ENCODE measurements around the gene PPP4R2. TPM values are rescaled to one million over a fixed set of nuclear protein-coding genes. Genes with fewer than 3 reads are reported as not detected.

PPP4R2 gene
- total and polyA plus RNA-seq, 2 experiments from 2014 or later: 51.0 to 91.4 TPM

- Histone ChIP-seq H3K9me3 (ENCODE audit: low read depth) (no peaks in the 10 kb centered on the region), H3K4me3 (no peak overlapping the region), H4K20me1 (ENCODE audit: insufficient read depth, poor library complexity, severe bottlenecking) (no peaks in the 10 kb centered on the region), H3K79me2 (no peaks in the 10 kb centered on the region), H3K4me1 (ENCODE audit: insufficient read depth) (no peaks in the 10 kb centered on the region), H3K4me2 (no peak overlapping the region), H3K9me2 (replicated peaks; ENCODE audit: insufficient read depth) (no peaks in the 10 kb centered on the region), H3K27me3 (no peaks in the 10 kb centered on the region), H2AFZ (no peak overlapping the region), H3K27ac (no peak overlapping the region), H3K36me3 (replicated peaks; ENCODE audit: insufficient read depth, low read depth) (no peaks in the 10 kb centered on the region)
- TF ChIP-seq EZH2phosphoT487 (IDR thresholded peaks at IDR 0.05; ENCODE audit: low read depth, severe bottlenecking, unreplicated experiment): no peak
- no peak for TF ChIP-seq CTCF (IDR thresholded peaks at IDR 0.05; ENCODE audit: poor library complexity)
- no peak for TF ChIP-seq EZH2 (IDR thresholded peaks at IDR 0.05; ENCODE audit: borderline replicate concordance)
- WGBS (ENCODE audit: low lambda C conversion rate, missing lambda C conversion rate): 95% methylated on average over 3 of the region's 3 CpGs
- DNase-seq (ENCODE audit: low spot score): no peak
Measured at GRCh38 chr3:73108750-73109149, 112.1 kb downstream of the PPP4R2 start.

- Histone ChIP-seq H3K4me2 (no peak overlapping the region), H3K27ac (no peak overlapping the region), H3K4me1 (ENCODE audit: insufficient read depth) (no peaks in the 10 kb centered on the region), H3K36me3 (replicated peaks; ENCODE audit: insufficient read depth, low read depth) (no peaks in the 10 kb centered on the region), H3K9me2 (replicated peaks; ENCODE audit: insufficient read depth) (no peaks in the 10 kb centered on the region), H3K9me3 (ENCODE audit: low read depth) (no peaks in the 10 kb centered on the region), H3K4me3 (no peak overlapping the region), H4K20me1 (ENCODE audit: insufficient read depth, poor library complexity, severe bottlenecking) (no peaks in the 10 kb centered on the region), H2AFZ (no peak overlapping the region), H3K27me3 (no peaks in the 10 kb centered on the region), H3K79me2 (no peaks in the 10 kb centered on the region)
- DNase-seq (ENCODE audit: low spot score): no peak
- TF ChIP-seq EZH2phosphoT487 (IDR thresholded peaks at IDR 0.05; ENCODE audit: low read depth, severe bottlenecking, unreplicated experiment) (no peak), CTCF (IDR thresholded peaks at IDR 0.05; ENCODE audit: poor library complexity) (no peak), EZH2 (IDR thresholded peaks at IDR 0.05; ENCODE audit: borderline replicate concordance) (no peak)
- WGBS (ENCODE audit: low lambda C conversion rate, missing lambda C conversion rate): 92% methylated on average over 20 of the region's 20 CpGs
Measured at GRCh38 chr3:73110530-73110929, 113.9 kb downstream of the PPP4R2 start.

GRCh38 chr3:73114711-73115110, 118.1 kb downstream of the PPP4R2 start:
- Histone ChIP-seq H3K36me3 (replicated peaks; ENCODE audit: insufficient read depth, low read depth) (no peaks in the 10 kb centered on the region), H3K27me3 (no peaks in the 10 kb centered on the region), H3K4me2 (no peak overlapping the region), H2AFZ (no peak overlapping the region), H3K4me1 (ENCODE audit: insufficient read depth) (no peaks in the 10 kb centered on the region), H3K9me2 (replicated peaks; ENCODE audit: insufficient read depth) (no peaks in the 10 kb centered on the region), H4K20me1 (ENCODE audit: insufficient read depth, poor library complexity, severe bottlenecking) (no peaks in the 10 kb centered on the region), H3K4me3 (no peak overlapping the region), H3K9me3 (ENCODE audit: low read depth) (no peaks in the 10 kb centered on the region), H3K79me2 (no peaks in the 10 kb centered on the region), H3K27ac (no peak overlapping the region)
- no peak for DNase-seq (ENCODE audit: low spot score)
- no peak for TF ChIP-seq CTCF (IDR thresholded peaks at IDR 0.05; ENCODE audit: poor library complexity)
- no peak for TF ChIP-seq EZH2phosphoT487 (IDR thresholded peaks at IDR 0.05; ENCODE audit: low read depth, severe bottlenecking, unreplicated experiment)
- no peak for TF ChIP-seq EZH2 (IDR thresholded peaks at IDR 0.05; ENCODE audit: borderline replicate concordance)
- WGBS (ENCODE audit: low lambda C conversion rate, missing lambda C conversion rate): 80% methylated on average over 3 of the region's 3 CpGs

- H3K36me3 ChIP-seq (replicated peaks; ENCODE audit: insufficient read depth, low read depth): no peaks in the 10 kb centered on the region
- no peaks in the 10 kb centered on the region for H3K27me3 ChIP-seq
- H3K9me3 ChIP-seq (ENCODE audit: low read depth): no peaks in the 10 kb centered on the region
- DNase-seq (ENCODE audit: low spot score): no peak
- TF ChIP-seq EZH2 (IDR thresholded peaks at IDR 0.05; ENCODE audit: borderline replicate concordance) (no peak), EZH2phosphoT487 (IDR thresholded peaks at IDR 0.05; ENCODE audit: low read depth, severe bottlenecking, unreplicated experiment) (no peak), CTCF (IDR thresholded peaks at IDR 0.05; ENCODE audit: poor library complexity) (no peak)
- no peaks in the 10 kb centered on the region for H3K4me1 ChIP-seq (ENCODE audit: insufficient read depth)
- H3K27ac ChIP-seq: no peak overlapping the region
- no peaks in the 10 kb centered on the region for H3K79me2 ChIP-seq
- no peak overlapping the region for H3K4me2 ChIP-seq
- WGBS (ENCODE audit: low lambda C conversion rate, missing lambda C conversion rate): 89% methylated on average over 2 of the region's 2 CpGs
- no peak overlapping the region for H2AFZ ChIP-seq
- H4K20me1 ChIP-seq (ENCODE audit: insufficient read depth, poor library complexity, severe bottlenecking): no peaks in the 10 kb centered on the region
- no peaks in the 10 kb centered on the region for H3K9me2 ChIP-seq (replicated peaks; ENCODE audit: insufficient read depth)
- no peak overlapping the region for H3K4me3 ChIP-seq
Measured at GRCh38 chr3:73115806-73116205, 119.2 kb downstream of the PPP4R2 start.

All from hepatocyte (in vitro differentiated cells).